HG03066 (cell line): ENCODE data around the gene RHOV.

ENCODE experiments used
- ATAC-seq: cut with Tn5 transposase; IDR thresholded peaks from one replicate; pipeline ENCODE4 v1.9.1; 2021; ENCODE audit warnings: low read depth; ENCODE audit not compliant: unreplicated experiment

RHOV gene

DNA sequence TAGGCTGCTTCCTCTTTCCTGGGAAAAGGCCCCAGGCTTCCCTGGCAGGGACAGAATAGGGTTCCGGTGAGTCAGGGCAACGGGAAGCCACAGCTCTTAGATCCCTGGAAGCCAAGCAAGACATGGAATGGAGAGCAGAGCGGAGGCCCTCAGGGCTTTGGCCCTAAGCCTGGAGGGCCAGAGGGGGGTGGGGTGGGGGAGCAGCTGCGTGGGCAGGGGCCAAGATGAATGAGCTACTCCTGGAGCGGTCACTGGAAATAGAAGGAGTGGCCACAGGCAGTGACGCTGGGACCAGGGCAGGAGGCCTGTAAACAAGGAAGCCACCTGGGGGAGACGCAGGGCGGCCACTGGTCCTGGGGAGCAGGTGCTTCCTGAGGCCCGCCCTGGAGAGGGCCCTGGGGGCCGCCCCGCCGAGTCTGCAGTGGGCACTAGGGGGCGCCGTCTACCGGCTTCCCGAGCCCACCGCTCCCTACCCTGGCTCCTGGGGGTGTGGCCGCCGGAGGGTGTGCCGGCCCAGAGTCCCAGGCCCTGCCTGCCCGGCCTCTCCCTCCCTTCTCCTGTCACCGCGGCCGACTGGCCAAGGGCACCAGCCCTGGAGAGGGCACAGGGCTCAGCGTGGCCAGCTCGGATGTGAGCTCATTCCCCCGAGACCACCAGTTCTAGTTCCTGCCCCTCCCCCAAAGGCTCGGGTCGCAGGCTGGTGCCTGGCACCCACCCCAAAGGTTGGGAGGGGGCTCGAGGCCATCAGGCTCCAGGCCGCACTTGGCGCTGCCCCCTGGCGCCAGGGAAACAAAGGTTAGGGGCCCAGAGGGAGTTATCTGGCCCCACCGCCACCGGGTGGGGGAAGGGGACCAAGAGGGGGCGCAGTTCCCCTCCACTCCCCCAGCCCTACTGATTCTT is 32.3 kb upstream of the RHOV start:
- peak; percentile 74 for ATAC-seq

DNA sequence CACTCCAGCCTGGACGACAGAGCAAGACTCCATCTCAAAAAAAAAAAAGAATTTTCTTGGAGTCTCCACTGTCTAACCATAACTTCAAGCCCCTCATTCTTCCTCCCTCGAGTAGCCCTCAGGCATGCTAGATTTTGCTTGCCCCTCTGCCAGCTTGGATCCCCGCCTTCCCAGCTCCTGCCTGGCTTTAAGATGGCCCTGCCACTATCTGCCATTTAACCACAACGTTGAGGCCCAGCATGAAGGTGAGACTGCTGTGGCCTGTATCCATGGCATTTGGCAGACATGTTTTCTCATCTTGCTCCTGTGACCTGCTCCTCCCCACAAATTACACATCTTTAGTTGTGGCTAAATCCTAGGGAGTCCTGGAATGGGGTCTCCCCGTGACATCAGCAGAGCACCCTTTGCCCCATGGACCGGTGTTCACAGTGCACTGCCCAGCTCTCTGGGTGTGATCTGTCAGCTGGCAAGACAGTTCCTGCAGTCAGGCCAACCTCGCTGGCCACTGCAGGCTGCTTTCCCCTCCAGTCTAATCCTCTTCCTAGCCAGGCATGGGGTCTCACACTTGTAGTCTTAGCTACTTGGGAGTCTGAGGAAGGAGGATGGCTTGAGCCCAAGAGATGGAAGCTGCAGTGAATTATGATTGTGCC is 30.6 kb upstream of the RHOV start:
- no peak for ATAC-seq

DNA sequence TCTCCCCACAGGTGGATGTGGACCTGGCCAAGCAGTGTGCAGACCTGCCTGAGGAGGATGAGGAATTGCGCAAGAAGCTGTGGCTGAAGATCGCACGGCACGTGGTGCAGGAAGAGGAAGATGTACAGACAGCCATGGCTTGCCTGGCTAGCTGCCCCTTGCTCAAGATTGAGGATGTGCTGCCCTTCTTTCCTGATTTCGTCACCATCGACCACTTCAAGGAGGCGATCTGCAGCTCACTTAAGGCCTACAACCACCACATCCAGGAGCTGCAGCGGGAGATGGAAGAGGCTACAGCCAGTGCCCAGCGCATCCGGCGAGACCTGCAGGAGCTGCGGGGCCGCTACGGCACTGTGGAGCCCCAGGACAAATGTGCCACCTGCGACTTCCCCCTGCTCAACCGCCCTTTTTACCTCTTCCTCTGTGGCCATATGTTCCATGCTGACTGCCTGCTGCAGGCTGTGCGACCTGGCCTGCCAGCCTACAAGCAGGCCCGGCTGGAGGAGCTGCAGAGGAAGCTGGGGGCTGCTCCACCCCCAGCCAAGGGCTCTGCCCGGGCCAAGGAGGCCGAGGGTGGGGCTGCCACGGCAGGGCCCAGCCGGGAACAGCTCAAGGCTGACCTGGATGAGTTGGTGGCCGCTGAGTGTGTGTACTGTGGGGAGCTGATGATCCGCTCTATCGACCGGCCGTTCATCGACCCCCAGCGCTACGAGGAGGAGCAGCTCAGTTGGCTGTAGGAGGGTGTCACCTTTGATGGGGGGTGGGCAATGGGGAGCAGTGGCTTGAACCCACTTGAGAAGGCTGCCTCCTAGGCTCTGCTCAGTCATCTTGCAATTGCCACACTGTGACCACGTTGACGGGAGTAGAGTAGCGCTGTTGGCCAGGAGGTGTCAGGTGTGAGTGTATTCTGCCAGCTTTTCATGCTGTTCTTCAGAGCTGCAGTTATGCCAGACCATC is 28.8 kb upstream of the RHOV start:
- no peak for ATAC-seq

DNA sequence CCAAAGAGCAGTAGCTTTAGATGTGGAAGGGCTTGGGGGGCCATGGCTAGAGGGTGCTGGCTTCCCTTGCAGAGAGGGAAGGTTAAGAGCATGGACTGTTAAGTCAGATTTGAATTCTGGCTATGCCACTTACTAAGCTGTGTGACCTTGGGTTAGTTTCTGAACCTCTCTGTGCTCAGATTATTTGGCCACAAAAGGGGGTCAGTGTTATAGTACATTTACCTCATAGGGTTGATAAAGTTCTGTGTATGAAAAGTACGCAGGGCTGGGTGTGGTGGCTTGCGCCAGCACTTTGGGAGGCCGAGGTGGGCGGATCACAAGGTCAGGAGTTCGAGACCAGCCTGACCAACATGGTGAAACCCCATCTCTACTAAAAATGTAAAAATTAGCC is 27.0 kb upstream of the RHOV start:
- no peak for ATAC-seq

DNA sequence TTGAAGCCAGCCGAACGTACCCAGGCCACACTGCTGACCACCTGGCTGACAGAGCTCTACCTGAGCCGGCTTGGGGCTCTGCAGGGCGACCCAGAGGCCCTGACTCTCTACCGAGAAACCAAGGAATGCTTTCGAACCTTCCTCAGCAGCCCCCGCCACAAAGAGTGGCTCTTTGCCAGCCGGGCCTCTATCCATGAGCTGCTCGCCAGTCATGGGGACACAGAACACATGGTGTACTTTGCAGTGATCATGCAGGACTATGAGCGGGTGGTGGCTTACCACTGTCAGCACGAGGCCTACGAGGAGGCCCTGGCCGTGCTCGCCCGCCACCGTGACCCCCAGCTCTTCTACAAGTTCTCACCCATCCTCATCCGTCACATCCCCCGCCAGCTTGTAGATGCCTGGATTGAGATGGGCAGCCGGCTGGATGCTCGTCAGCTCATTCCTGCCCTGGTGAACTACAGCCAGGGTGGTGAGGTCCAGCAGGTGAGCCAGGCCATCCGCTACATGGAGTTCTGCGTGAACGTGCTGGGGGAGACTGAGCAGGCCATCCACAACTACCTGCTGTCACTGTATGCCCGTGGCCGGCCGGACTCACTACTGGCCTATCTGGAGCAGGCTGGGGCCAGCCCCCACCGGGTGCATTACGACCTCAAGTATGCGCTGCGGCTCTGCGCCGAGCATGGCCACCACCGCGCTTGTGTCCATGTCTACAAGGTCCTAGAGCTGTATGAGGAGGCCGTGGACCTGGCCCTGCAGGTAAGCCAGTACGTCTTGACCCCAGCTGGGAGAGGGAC is 26.4 kb upstream of the RHOV start:
- no peak for ATAC-seq

DNA sequence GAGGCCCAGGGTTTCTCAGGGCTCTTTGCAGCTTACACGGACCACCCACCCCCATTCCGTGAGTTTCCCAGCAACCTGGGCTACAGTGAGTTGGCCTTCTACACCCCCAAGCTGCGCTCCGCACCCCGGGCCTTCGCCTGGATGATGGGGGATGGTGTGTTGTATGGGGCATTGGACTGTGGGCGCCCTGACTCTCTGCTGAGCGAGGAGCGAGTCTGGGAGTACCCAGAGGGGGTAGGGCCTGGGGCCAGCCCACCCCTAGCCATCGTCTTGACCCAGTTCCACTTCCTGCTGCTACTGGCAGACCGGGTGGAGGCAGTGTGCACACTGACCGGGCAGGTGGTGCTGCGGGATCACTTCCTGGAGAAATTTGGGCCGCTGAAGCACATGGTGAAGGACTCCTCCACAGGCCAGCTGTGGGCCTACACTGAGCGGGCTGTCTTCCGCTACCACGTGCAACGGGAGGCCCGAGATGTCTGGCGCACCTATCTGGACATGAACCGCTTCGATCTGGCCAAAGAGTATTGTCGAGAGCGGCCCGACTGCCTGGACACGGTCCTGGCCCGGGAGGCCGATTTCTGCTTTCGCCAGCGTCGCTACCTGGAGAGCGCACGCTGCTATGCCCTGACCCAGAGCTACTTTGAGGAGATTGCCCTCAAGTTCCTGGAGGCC is 25.6 kb upstream of the RHOV start:
- ATAC-seq = no peak

DNA sequence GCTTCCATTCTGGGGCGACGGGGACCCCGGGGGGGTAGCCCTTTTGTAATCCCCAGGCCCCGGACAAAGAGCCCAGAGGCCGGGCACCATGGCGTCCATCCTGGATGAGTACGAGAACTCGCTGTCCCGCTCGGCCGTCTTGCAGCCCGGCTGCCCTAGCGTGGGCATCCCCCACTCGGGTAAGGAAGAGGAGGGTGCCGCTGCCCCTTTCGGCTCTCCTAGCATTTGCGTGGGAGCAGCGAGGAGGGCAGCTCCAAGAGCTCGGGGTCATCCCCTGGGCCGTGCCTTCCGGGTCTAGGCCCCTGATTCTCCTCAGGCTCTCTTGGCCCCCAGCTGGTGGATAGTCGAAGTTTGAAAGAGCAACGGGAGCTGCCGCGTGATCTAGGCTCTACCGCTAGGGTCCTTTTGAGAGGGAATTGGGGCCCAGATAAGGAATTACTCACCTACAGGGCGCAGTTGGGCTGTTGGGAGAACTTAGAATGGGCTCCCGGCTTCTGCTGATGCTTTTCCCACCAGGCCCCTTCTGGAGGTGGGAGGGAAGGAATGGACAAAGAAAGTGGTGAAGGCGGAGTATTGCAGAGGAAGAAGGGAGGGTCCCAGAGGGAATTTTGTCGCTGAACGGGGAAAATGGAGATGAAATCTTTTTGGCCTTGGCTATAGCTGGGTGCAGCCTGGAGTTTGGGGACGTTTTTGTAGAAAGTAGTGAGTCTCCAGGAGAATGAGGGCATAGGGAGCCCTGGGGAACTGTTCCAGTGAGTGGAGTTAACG is 20.8 kb upstream of the RHOV start:
- ATAC-seq = no peak

DNA sequence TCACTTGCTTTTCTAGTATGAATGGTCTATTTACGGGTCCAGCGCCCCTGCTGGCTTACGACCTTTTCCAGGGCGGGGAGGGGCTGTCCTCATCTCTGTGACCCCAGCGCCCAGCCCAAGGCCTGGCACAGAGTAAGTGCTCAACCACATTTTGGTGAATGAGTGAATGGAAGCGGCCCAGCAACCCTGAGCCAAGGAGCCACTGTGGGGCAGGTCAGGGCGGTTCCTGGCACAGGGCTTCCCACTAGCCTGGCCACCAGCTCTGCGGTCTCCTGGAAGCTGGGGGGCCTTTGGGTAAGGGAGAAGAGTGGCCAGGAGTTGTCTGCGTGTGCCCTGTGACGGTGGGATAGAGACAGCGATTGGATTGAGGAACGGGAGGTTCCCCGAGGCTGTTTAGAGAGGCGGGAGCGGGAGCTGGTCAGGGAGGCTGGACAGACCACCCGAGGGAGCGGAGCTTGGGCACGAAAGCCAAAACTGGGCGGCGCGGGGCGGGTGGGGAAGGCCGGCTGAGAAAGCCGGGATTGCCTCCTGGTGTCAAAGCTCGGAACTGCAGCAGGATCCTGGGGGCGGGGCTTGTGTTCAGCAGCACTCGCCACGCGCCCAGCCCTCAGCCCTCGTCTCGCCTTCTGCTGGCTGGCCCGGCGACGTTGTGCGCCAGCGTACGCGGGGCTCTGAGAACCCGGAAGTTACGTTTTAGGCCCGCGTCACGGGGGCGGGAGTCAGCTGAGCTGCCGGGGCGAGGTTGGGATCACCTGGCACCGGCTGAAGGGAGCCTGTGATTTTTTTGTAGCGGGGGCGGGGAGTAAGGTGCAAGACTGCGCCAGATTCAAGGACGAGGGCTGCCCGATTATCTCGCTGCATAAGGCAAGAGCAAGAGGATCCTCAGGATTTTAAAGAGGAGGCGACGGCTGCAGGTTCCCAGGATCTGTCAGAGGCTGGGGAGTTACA is 20.0 kb upstream of the RHOV start, which contains the start of gene VPS18:
Gene VPS18, plus strand, starts transcription at position 718 of the 948 bp plus-strand sequence. CDS start 319 bp downstream, outside the sequence.
- ATAC-seq = peak; percentile 84

DNA sequence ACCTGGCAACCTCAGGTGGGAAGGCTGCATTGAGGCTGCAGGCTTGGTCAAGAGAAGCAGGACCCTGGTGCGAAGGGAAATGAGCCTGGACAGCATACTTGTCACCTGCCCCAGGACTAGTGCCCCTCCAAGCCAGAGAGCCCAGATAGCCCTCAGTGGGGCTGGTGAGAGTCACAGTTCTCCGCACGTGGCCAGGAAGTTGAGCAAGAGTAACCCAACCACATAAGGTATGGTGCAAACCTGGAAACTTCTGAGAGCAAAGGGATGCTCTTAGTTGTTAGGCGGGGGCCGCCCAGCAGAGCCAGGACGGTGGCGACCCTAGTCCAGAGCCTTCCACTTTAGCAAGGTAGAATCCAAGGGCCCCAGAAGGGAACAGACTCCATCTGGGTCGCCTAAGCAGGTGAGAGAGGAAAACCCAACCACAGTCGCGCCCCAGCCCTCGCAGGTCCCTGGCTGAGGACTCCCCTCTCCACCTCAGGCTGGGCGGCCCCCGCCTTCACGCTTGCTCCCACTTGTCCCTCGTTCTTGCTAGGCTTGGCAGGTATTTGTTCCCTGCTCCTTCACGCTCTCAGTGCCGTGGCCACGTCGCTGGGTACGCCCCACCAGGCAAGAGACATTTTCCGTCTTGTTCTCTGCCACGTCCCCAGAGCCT is 19.1 kb upstream of the RHOV start:
- ATAC-seq = no peak

DNA sequence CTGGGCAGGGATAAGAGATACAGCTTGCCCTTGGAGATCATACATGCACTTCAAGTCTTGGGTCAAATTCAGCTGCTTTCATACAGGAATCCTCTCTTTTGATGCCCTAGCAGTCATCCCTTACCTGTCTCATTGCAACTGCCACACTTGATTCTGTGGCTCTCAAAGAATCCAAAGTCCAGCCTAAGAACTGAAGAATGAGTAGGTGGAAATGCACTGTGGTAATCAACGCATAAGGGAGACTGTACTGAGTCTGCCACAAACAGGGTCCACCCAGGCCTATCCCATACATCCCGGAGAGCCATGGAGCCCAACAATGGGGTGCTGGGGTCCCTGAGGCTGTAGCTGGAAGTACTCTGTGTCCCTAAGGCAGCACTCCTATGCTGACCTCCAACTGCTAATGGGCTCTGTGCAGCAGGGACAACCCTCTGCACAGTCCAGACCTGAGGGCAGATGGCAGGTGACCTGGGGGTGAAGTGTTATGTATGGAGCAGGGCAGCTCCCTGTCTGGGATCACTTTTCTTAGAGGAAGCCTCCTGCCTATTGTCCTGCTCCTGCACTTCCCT is 18.5 kb upstream of the RHOV start:
- ATAC-seq = no peak

DNA sequence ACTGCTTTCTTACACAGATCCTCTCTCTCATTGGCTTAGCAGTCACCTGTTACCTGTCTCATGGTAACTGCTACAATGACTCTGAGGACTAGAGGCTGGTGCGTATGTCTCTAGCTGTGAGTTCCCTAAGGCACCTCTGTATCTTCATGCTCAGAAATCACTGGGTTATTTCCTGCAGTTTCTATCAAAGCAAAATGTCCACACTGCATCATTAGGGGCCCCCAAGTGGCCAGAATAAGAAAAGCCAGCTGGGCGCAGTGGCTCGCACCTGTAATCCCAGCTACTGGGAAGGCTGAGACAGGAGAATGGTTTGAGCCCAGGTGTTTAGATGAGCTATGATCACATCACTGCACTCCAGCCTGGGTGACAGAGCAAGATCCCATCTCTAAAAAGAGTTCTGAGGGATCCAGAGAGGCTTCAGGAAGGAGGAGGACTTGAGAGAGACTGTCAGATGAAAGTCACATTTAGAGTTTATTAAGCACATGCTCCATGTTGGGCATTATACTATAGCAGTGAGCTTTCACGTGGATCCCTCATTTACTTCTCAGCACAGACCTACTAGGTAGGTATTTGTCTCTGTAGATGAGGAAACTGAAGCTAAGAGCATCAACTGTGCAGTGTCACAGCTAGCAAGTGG is 17.9 kb upstream of the RHOV start:
- no peak for ATAC-seq

DNA sequence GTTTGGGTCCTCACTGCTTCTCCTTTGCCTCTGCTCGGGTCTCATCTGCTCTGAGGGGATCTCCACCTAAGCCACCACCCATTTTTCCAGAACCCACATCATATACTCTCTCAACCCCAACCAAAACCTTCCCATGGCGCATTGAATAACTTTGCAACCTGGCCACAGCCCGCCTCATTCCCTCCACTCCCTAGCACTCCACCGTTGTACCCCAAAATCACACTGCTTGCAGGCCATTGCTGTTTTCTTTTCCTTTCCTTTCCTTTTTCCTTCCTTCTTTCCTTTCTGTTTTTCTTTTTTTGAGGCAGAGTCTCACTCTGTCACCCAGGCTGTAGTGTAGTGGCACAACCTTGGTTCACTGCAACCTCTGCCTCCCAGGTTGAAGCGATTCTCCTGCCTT is 17.1 kb upstream of the RHOV start:
- no peak for ATAC-seq

DNA sequence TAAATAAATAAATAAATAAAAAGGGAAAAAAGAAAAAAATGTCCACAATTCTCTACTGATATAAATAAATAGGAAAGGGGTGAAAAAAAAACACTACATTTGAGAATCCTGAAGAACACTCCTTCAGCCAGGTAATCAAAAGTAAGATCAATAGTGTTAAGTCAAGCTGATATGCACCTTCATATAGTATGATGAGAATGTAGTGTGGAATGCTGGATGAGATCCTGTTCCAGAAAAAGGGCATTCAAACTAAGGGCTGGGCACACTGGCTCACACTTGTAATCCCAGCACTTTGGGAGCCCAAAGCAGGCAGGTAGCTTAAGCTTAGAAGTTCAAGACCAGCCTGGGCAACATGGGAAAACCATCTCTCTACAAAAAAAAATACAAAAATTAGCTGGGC is 15.1 kb upstream of the RHOV start:
- no peak for ATAC-seq

DNA sequence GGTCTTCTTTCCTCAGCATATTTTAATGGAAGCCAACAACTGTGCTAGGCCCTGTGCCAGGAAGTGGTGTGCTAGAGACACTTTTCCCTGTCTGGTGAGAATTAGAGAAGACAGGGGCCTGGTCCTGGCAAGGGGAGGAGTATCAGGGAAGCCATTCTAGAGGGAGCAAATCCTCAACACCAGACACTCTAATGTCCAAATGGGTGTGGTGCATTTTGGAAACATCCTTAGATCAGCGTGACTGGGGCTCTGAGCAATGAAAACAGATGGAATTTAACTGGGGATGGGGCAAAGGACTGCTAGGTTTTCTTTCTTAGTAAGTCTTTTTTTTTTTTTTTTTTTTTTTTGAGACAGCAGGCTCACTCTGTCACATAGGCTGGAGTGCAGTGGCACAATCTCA is 12.6 kb upstream of the RHOV start:
- no peak for ATAC-seq

DNA sequence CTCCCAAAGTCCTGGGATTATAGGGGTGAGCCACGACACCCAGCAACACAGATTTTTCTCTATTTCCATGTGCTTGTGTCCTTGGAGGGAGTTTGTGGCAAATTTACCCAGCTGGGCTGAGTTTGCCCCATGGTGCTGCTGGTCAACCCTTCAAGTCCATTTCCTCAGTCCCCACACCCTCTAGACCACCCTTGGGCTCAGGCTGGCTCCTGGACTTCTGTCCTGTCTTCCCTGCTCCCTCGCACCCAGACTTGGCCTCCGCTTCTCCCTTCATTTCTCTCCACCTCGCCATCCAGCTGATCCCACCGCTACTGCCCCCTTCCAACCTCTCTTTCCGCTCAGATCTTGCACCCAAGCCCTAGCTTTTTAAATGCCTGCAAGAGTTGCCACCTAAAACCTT is 7.3 kb upstream of the RHOV start:
- ATAC-seq = no peak

DNA sequence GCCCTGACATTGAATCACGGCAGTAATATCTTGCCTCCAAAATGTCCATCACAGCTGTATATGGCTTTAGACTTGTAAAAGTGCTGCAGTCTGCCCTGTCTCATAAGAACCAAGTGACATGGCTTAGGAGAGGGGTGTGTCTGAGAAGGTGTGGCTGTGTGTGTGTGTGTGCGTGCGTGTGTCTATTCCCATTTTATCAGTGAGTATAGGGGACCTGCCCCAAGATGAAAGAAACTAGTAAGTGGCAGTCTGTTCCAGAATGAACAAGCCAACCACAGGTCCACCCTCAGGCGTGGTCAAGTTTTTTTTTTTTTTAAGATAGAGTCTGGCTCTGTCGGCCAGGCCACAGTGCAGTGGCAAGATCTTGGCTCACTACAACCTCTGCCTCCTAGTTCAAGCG is 5.6 kb upstream of the RHOV start:
- ATAC-seq = no peak
